H1 (cell line): ENCODE data around the gene LMAN1. TPM values are rescaled to one million over a fixed set of nuclear protein-coding genes. Genes with fewer than 3 reads are reported as not detected.

ENCODE experiments used
- CTCF ChIA-PET: fragments of 300-600 bp; sonication (Branson Sonifier 250); formaldehyde crosslinking; loops from one replicate; lab custom pipeline; 2021; ENCODE audit not compliant: partially characterized antibody; lab: Charles Lee
- POLR2A ChIA-PET: fragments of 300-600 bp; sonication (Branson Sonifier 250); formaldehyde crosslinking; loops from one replicate; lab custom pipeline; 2021; ENCODE audit warnings: inconsistent platforms; ENCODE audit not compliant: partially characterized antibody; lab: Charles Lee
- DNase-seq, 2 experiments: peaks; one replicate each; pipeline versions ENCODE4 v3.0.0 to v3.0.0-alpha.2; 2010 to 2022; ENCODE audit warnings: low spot score in 2 of 2, low read depth in 1 of 2, mixed read lengths in 1 of 2
- FAIRE-seq: peaks from 2 replicates; lab custom pipeline; 2011; peaks lifted over from hg19 to GRCh38; lab: Jason Lieb, UNC
- H2AFZ ChIP-seq: 2 replicates; pipeline ENCODE4 v1.8.1; 2012; ENCODE audit warnings: low read length, inconsistent platforms
- H2AK5ac ChIP-seq: 2 replicates; pipeline ENCODE4 v1.6.1; 2013; ENCODE audit warnings: low read depth, low read length
- H2BK120ac ChIP-seq: replicated peaks from 2 replicates; pipeline ENCODE3; 2013; ENCODE audit warnings: low read depth, low read length, inconsistent platforms
- H2BK12ac ChIP-seq: 2 replicates; pipeline ENCODE4 v1.6.1; 2013; ENCODE audit warnings: low read depth, low read length
- H2BK15ac ChIP-seq: 2 replicates; pipeline ENCODE4 v1.6.1; 2013; ENCODE audit warnings: low read length
- H2BK20ac ChIP-seq: 2 replicates; pipeline ENCODE4 v1.6.1; 2013; ENCODE audit warnings: low read length
- H2BK5ac ChIP-seq: 2 replicates; pipeline ENCODE4 v1.6.1; 2013; ENCODE audit warnings: low read depth, low read length
- H3K14ac ChIP-seq: 2 replicates; pipeline ENCODE4 v1.6.1; 2013; ENCODE audit warnings: inconsistent platforms; ENCODE audit not compliant: insufficient read length
- H3K18ac ChIP-seq: 2 replicates; pipeline ENCODE4 v1.6.1; 2013; ENCODE audit warnings: low read length; ENCODE audit errors: extremely low read depth
- H3K23ac ChIP-seq: 2 replicates; pipeline ENCODE4 v1.6.1; 2013; ENCODE audit warnings: inconsistent platforms; ENCODE audit not compliant: insufficient read length
- H3K23me2 ChIP-seq: 2 replicates; pipeline ENCODE4 v1.6.1; 2013; ENCODE audit warnings: low read depth, low read length
- H3K27ac ChIP-seq: 2 replicates; pipeline ENCODE4 v1.6.1; 2011; ENCODE audit warnings: low read depth, low read length, inconsistent platforms
- H3K27me3 ChIP-seq, 4 experiments: replicated peaks in 1 of 4; 1 replicate in 1 of 4; 2 replicates in 3 of 4; pipeline versions ENCODE4 v1.6.1 to v1.8.1; 2011 to 2013; ENCODE audit warnings: low read length in 3 of 4, mild to moderate bottlenecking in 3 of 4, inconsistent platforms in 2 of 4, mixed read lengths in 2 of 4, moderate library complexity in 1 of 4; ENCODE audit not compliant: control insufficient read depth in 3 of 4, insufficient read depth in 3 of 4; ENCODE audit errors: extremely low read depth in 1 of 4
- H3K36me3 ChIP-seq, 4 experiments: 2 replicates each; pipeline versions ENCODE4 v1.6.1 to v1.8.1; 2011 to 2013; ENCODE audit warnings: mild to moderate bottlenecking in 4 of 4, low read length in 3 of 4, moderate library complexity in 2 of 4, control low read depth in 1 of 4, inconsistent platforms in 1 of 4; ENCODE audit not compliant: insufficient read depth in 4 of 4, control insufficient read depth in 2 of 4
- H3K4ac ChIP-seq: replicated peaks from 2 replicates; pipeline ENCODE3; 2013; ENCODE audit warnings: low read length, low read depth, mixed read lengths, inconsistent platforms; ENCODE audit not compliant: insufficient read length
- H3K4me1 ChIP-seq, 4 experiments: replicated peaks in 1 of 4; 1 replicate in 1 of 4; 2 replicates in 3 of 4; pipeline versions ENCODE4 v1.6.1 to v1.8.1; 2011 to 2013; ENCODE audit warnings: low read length in 3 of 4, inconsistent platforms in 2 of 4, mixed read lengths in 1 of 4; ENCODE audit not compliant: insufficient read depth in 4 of 4, control insufficient read depth in 3 of 4
- H3K4me2 ChIP-seq, 2 experiments: 2 replicates each; pipeline versions ENCODE4 v1.6.1 to v1.8.1; 2011 to 2013; ENCODE audit warnings: low read depth in 2 of 2, low read length in 2 of 2, control low read depth in 1 of 2, inconsistent platforms in 1 of 2, mild to moderate bottlenecking in 1 of 2; ENCODE audit not compliant: insufficient read depth in 1 of 2
- H3K4me3 ChIP-seq, 4 experiments: fragments of 200-600, 300-600 bp in 1 of 4; sonication (generic), shearing (Covaris generic), sonication (Bioruptor Twin) in 1 of 4; 2 replicates each; pipeline versions ENCODE4 v1.5.1 to v1.8.1; 2011 to 2016; ENCODE audit warnings: low read length in 4 of 4, low read depth in 3 of 4, control low read depth in 2 of 4, inconsistent platforms in 2 of 4, mild to moderate bottlenecking in 2 of 4, mixed read lengths in 1 of 4, moderate library complexity in 1 of 4; ENCODE audit not compliant: insufficient read depth in 2 of 4; ENCODE audit errors: extremely low read depth in 1 of 4
- H3K56ac ChIP-seq: replicated peaks from 2 replicates; pipeline ENCODE3; 2013; ENCODE audit warnings: low read depth, mild to moderate bottlenecking, mixed read lengths, low read length, inconsistent platforms; ENCODE audit not compliant: insufficient read length
- H3K79me1 ChIP-seq: 2 replicates; pipeline ENCODE4 v1.6.1; 2013; ENCODE audit warnings: low read depth, low read length, control low read depth
- H3K79me2 ChIP-seq, 2 experiments: 2 replicates each; pipeline versions ENCODE4 v1.6.1 to v1.8.1; 2012 to 2013; ENCODE audit warnings: low read length in 2 of 2, mild to moderate bottlenecking in 2 of 2, inconsistent platforms in 1 of 2; ENCODE audit not compliant: insufficient read depth in 2 of 2, control insufficient read depth in 1 of 2
- H3K9ac ChIP-seq, 4 experiments: replicated peaks in 1 of 4; 1 replicate in 1 of 4; 2 replicates in 3 of 4; pipeline versions ENCODE4 v1.6.1 to v1.8.1; 2011 to 2013; ENCODE audit warnings: low read depth in 3 of 4, low read length in 3 of 4, control low read depth in 2 of 4, mild to moderate bottlenecking in 2 of 4, moderate library complexity in 2 of 4, inconsistent platforms in 1 of 4; ENCODE audit errors: extremely low read depth in 1 of 4
- H3K9me3 ChIP-seq, 2 experiments: 2 replicates each; pipeline versions ENCODE4 v1.6.1 to v1.8.1; 2012 to 2013; ENCODE audit warnings: mild to moderate bottlenecking in 2 of 2, moderate library complexity in 2 of 2, control low read depth in 1 of 2, inconsistent platforms in 1 of 2, low read depth in 1 of 2, low read length in 1 of 2, mixed read lengths in 1 of 2; ENCODE audit not compliant: insufficient read depth in 2 of 2
- H4K20me1 ChIP-seq, 2 experiments: replicated peaks in 1 of 2; 2 replicates each; pipeline versions ENCODE3 to v1.8.1; 2011 to 2013; ENCODE audit warnings: inconsistent platforms in 2 of 2, low read length in 2 of 2, mild to moderate bottlenecking in 1 of 2; ENCODE audit not compliant: insufficient read depth in 2 of 2, control insufficient read depth in 1 of 2
- H4K5ac ChIP-seq: 2 replicates; pipeline ENCODE4 v1.6.1; 2013; ENCODE audit warnings: low read length, low read depth, mixed read lengths, inconsistent platforms; ENCODE audit not compliant: insufficient read length
- H4K8ac ChIP-seq: 2 replicates; pipeline ENCODE4 v1.8.0; 2013; ENCODE audit warnings: mild to moderate bottlenecking, moderate library complexity, low read length, inconsistent platforms; ENCODE audit not compliant: insufficient read depth; ENCODE audit errors: extremely low read depth
- H4K91ac ChIP-seq: replicated peaks from 2 replicates; pipeline ENCODE3; 2013; ENCODE audit warnings: low read length, mixed read lengths, inconsistent platforms; ENCODE audit not compliant: insufficient read length
- CBX8 ChIP-seq: fragments of 300-800, 300-1000 bp; sonication (generic); IDR thresholded peaks from 2 replicates; pipeline ENCODE4 v1.7.1; 2016; ENCODE audit warnings: low read depth, low read length, borderline replicate concordance
- FOSL1 ChIP-seq: IDR thresholded peaks from 2 replicates; pipeline ENCODE4 v1.6.1; 2011; ENCODE audit warnings: mild to moderate bottlenecking, low read depth, low read length, moderate library complexity; ENCODE audit not compliant: insufficient read depth
- HDAC6 ChIP-seq: IDR thresholded peaks from one replicate; pipeline ENCODE4 v1.7.1; 2012; ENCODE audit warnings: low read depth, mild to moderate bottlenecking, inconsistent platforms, low read length, moderate library complexity
- JUND ChIP-seq: IDR thresholded peaks from 2 replicates; pipeline ENCODE4 v1.6.1; 2011; ENCODE audit warnings: mild to moderate bottlenecking, improper control_type of control experiment, low read length
- KDM1A ChIP-seq: fragments of 200-600, 300-600 bp; sonication (generic); IDR thresholded peaks from 2 replicates; pipeline ENCODE4 v1.7.1; 2016; ENCODE audit warnings: mild to moderate bottlenecking, low read length, borderline replicate concordance
- KDM4A ChIP-seq: IDR thresholded peaks from one replicate; pipeline ENCODE4 v1.7.1; 2012; ENCODE audit warnings: low read depth, mild to moderate bottlenecking, moderate library complexity, low read length, inconsistent platforms; ENCODE audit not compliant: severe bottlenecking
- NANOG ChIP-seq: IDR thresholded peaks from 2 replicates; pipeline ENCODE4 v1.6.1; 2011; ENCODE audit warnings: low read length, low read depth, mild to moderate bottlenecking, inconsistent platforms; ENCODE audit not compliant: insufficient read depth, poor library complexity, severe bottlenecking
- PHF8 ChIP-seq: fragments of 200-600 bp; sonication (generic); conservative IDR thresholded peaks from 2 replicates; pipeline ENCODE4 v1.7.1; 2012; ENCODE audit warnings: low read depth, mild to moderate bottlenecking, inconsistent platforms, low read length, moderate library complexity
- RNF2 ChIP-seq: fragments of 200-900, 300-1000 bp; sonication (generic); IDR thresholded peaks from 2 replicates; pipeline ENCODE4 v1.7.1; 2016; ENCODE audit warnings: borderline replicate concordance, low read depth, mild to moderate bottlenecking, antibody characterized with exemption, low read length; ENCODE audit not compliant: poor library complexity, severe bottlenecking; ENCODE audit errors: missing control alignments
- SUZ12 ChIP-seq: fragments of 200-600 bp; sonication (generic); IDR thresholded peaks from 2 replicates; pipeline ENCODE4 v1.6.1; 2012; ENCODE audit warnings: mild to moderate bottlenecking, inconsistent platforms, low read length, moderate library complexity, mixed read lengths
- TAF7 ChIP-seq: optimal IDR thresholded peaks from 2 replicates; pipeline ENCODE3; 2011; ENCODE audit warnings: low read depth, mild to moderate bottlenecking, inconsistent platforms, low read length, moderate library complexity, borderline replicate concordance
- WGBS, 2 experiments: shearing (Covaris generic) in 1 of 2; methylation state at CpG; one replicate each; pipeline versions ENCODE4 v1.1.6 to v1.1.7; 2013 to 2015; ENCODE audit warnings: low lambda C conversion rate in 2 of 2, mixed read lengths in 2 of 2, inconsistent platforms in 1 of 2, low coverage in 1 of 2, missing lambda C conversion rate in 1 of 2; ENCODE audit not compliant: insufficient replicate concordance in 2 of 2, insufficient coverage in 1 of 2, insufficient read length in 1 of 2; ENCODE audit errors: extremely low coverage in 1 of 2, missing lambda C conversion rate in 1 of 2; 5-methylcytosine and 5-hydroxymethylcytosine counted together
- polyA plus RNA-seq, 7 experiments: library from polyadenylated mRNA; depleted of rRNA in 3 of 7; stranded (reverse) in 5 of 7; unstranded in 2 of 7; fragments of >200 nt in 5 of 7; fragments of 200-250 nt in 2 of 7; gene quantifications; 1 replicate in 5 of 7; 2 replicates in 1 of 7; 4 replicates in 1 of 7; pipeline versions ENCODE4 v1.2.1 to v1.2.3, GENCODE V29; 2011 to 2013; ENCODE audit warnings: missing spikeins in 2 of 7, mixed read lengths in 2 of 7
- total RNA-seq: library from RNA; stranded (reverse); fragmentation: NEBNext Ultra II Directional; extraction: Animal tissue kit (Norgen Biotek cat#: 25700); gene quantifications from 2 replicates; pipeline ENCODE4 v1.2.1, GENCODE V29; 2021
- TF ChIP-seq, protein P1 (sequence below): IDR thresholded peaks from 2 replicates; pipeline ENCODE4 v1.6.1; 2011; ENCODE audit warnings: low read depth, mild to moderate bottlenecking, low read length; ENCODE audit not compliant: insufficient read depth

The LMAN1 gene
- total and polyA plus RNA-seq, 2 of the 8 experiments (the other 6 are each of a cell fraction or from before 2014, with no cell fraction given) = 20.3 to 73.6 TPM

DNA sequence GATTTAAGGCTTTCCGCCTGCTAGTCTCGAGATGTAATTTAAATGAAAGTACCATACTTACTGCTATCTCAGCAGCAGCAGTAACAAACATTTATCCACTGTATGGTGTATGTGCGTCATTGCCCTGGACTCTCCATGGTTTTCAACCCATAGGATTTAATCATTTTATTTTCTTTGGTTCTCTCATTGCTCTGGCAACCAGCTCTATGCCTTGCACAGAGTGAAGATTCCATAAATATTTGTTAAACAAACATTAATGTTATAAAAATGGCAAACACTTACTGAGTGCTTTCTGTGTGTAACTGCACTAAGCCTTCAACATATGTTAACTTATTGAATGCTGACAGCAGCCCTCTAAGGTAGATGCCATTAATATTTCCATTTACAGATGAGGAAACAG is 1.3 kb upstream of the LMAN1 start:
- H3K27me3 ChIP-seq = peaks cover 0 to 9% (median 5%) of the 10 kb centered on the region in 4 experiments; a peak in 4 of 7 replicates
- CTCF ChIA-PET = interaction anchor here (1.3 to 4.9 kb wide), 3 partner anchors 42 to 52 kb away, joined by 3 to 25 read pairs (median 5); no protein-coding TSS in a partner anchor
- 83% methylated on average over 3 of the region's 3 CpGs; no CpG with 5 or more reads in 1 of the 2 experiments for WGBS, 2 experiments
- TF ChIP-seq SUZ12 = no peak
- no peak for TF ChIP-seq FOSL1
- no peak for TF ChIP-seq KDM4A
- TF ChIP-seq, protein P1, sequence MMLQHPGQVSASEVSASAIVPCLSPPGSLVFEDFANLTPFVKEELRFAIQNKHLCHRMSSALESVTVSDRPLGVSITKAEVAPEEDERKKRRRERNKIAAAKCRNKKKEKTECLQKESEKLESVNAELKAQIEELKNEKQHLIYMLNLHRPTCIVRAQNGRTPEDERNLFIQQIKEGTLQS = no peak
- TF ChIP-seq HDAC6 = no peak
- TF ChIP-seq PHF8 = no peak
- no peak for TF ChIP-seq CBX8
- TF ChIP-seq KDM1A = no peak
- TF ChIP-seq NANOG = no peak
- TF ChIP-seq TAF7 = no peak
- no peak for TF ChIP-seq RNF2
- no peak for TF ChIP-seq JUND

More for the DNA sequence above, 1.3 kb upstream of the LMAN1 start:
- Histone ChIP-seq H3K56ac (no peak overlapping the region), H3K4me1 (no peaks in the 10 kb centered on the region; a peak in 2 of 7 replicates), H3K9ac (no peak overlapping the region), H2BK20ac (no peak overlapping the region), H3K9me3 (no peaks in the 10 kb centered on the region), H2AK5ac (no peak overlapping the region), H3K36me3 (peaks cover 0 to 5% (median under 1%) of the 10 kb centered on the region in 4 experiments; a peak in 2 of 8 replicates), H2BK120ac (no peak overlapping the region), H3K79me2 (peaks cover 0 to 29% of the 10 kb centered on the region in 2 experiments; a peak in 3 of 4 replicates), H2AFZ (no peak overlapping the region), H4K8ac (no peak overlapping the region), H4K20me1 (peaks cover 0 to 5% of the 10 kb centered on the region in 2 experiments), H3K79me1 (no peaks in the 10 kb centered on the region), H4K91ac (no peak overlapping the region), H3K4me2 (no peak overlapping the region; a peak in 1 of 4 replicates), H3K23me2 (no peaks in the 10 kb centered on the region), H3K18ac (no peak overlapping the region), H2BK5ac (no peak overlapping the region), H3K4me3 (no peak overlapping the region), H3K27ac (no peak overlapping the region), H2BK12ac (no peak overlapping the region), H3K4ac (no peak overlapping the region), H2BK15ac (no peak overlapping the region), H3K14ac (no peak overlapping the region), H3K23ac (no peak overlapping the region), H4K5ac (no peak overlapping the region)
- FAIRE-seq (no peak), DNase-seq (no peak)
- POLR2A ChIA-PET = no interaction called here
